NCI-H2227 treated with DMSO at 0.1 percent for 48 hours (cell line): ENCODE data around the gene SNRPE.

Experiments used
- DNase-seq: peaks from one replicate; lab custom pipeline; 2025; lab: John Stamatoyannopoulos, UW

The SNRPE gene

GRCh38 chr1:203880606-203881005, 19.2 kb downstream of the SNRPE start:
- DNase-seq: no peak

- no peak for DNase-seq
Measured at GRCh38 chr1:203888807-203889251, 27.4 kb downstream of the SNRPE start.

- no peak for DNase-seq
Measured at GRCh38 chr1:203891950-203892349, 30.6 kb downstream of the SNRPE start.

- no peak for DNase-seq
Measured at GRCh38 chr1:203898458-203899352, 37.3 kb downstream of the SNRPE start.

GRCh38 chr1:203899353-203899716, 37.9 kb downstream of the SNRPE start:
- no peak for DNase-seq

- no peak for DNase-seq
Measured at GRCh38 chr1:203899869-203900714, 38.7 kb downstream of the SNRPE start.

- DNase-seq: no peak
Measured at GRCh38 chr1:203901581-203901980, 40.2 kb downstream of the SNRPE start.

- no peak for DNase-seq
Measured at GRCh38 chr1:203905275-203905674, 43.9 kb downstream of the SNRPE start.

GRCh38 chr1:203906932-203907331, 45.5 kb downstream of the SNRPE start:
- no peak for DNase-seq

GRCh38 chr1:203907901-203908300, 46.5 kb downstream of the SNRPE start:
- DNase-seq: no peak

GRCh38 chr1:203911806-203912205, 50.4 kb downstream of the SNRPE start:
- no peak for DNase-seq

GRCh38 chr1:203913073-203913521, 51.7 kb downstream of the SNRPE start:
- DNase-seq: peak; percentile 58

- DNase-seq: no peak
Measured at GRCh38 chr1:203914292-203914691, 52.9 kb downstream of the SNRPE start.

GRCh38 chr1:203915811-203916210, 54.4 kb downstream of the SNRPE start:
- no peak for DNase-seq

- DNase-seq: no peak
Measured at GRCh38 chr1:203916756-203917155, 55.4 kb downstream of the SNRPE start.
